Right atrium auricular region (tissue), 2 donors: Measurements from ENCODE around the gene SPRYD3. TPM values are rescaled to one million over a fixed set of nuclear protein-coding genes. Genes with fewer than 3 reads are reported as not detected.

Experiments used
- DNase-seq: peaks from one replicate; pipeline ENCODE4 v3.0.0-alpha.2; 2019; ENCODE audit warnings: low spot score
- H3K27ac ChIP-seq, 2 donors: fragments of 200-600 bp; sonication (generic); 1 replicate in 1 of 2; 2 replicates in 1 of 2; pipeline ENCODE4 v1.5.1; 2016 to 2019
- H3K27me3 ChIP-seq, 2 donors: fragments of 200-600 bp; sonication (generic); one replicate each; pipeline versions ENCODE4 v1.5.1 to v1.6.0; 2017 to 2019
- H3K36me3 ChIP-seq: fragments of 200-600 bp; sonication (generic); one replicate; pipeline ENCODE4 v1.5.1; 2016
- H3K4me1 ChIP-seq, 2 donors: fragments of 200-600 bp; sonication (generic); one replicate each; pipeline versions ENCODE4 v1.5.1 to v1.6.0; 2017 to 2019
- H3K4me3 ChIP-seq, 2 donors: fragments of 200-600 bp; sonication (generic); 1 replicate in 1 of 2; 2 replicates in 1 of 2; pipeline ENCODE4 v1.5.1; 2017 to 2019; ENCODE audit warnings: mild to moderate bottlenecking in 1 of 2, moderate library complexity in 1 of 2
- H3K9me3 ChIP-seq, 2 donors: fragments of 200-600 bp; sonication (generic); one replicate each; pipeline ENCODE4 v1.5.1; 2019
- CTCF ChIP-seq, 2 donors: fragments of 200-600 bp; sonication (generic); IDR thresholded peaks; one replicate each; pipeline ENCODE4 v1.5.1; 2019; ENCODE audit warnings: antibody characterized with exemption in 2 of 2
- total RNA-seq, 2 donors: library from RNA; depleted of rRNA; stranded (reverse); fragments of >200 nt; gene quantifications; one replicate each; pipeline ENCODE4 v1.1.0, GENCODE V29; 2016

The SPRYD3 gene
- total RNA-seq, 2 donors from 2014 or later = 33.5 to 64.5 TPM

GRCh38 chr12:53120685-53121525, 41.7 kb upstream of the SPRYD3 start:
- no peaks in the 10 kb centered on the region for H3K36me3 ChIP-seq
- TF ChIP-seq CTCF (IDR thresholded peaks at IDR 0.05) = no peak
- no peak overlapping the region for H3K27ac ChIP-seq
- no peaks in the 10 kb centered on the region for H3K9me3 ChIP-seq
- no peaks in the 10 kb centered on the region for H3K27me3 ChIP-seq
- H3K4me1 ChIP-seq = peaks cover 0 to 8% of the 10 kb centered on the region in 2 donors
- DNase-seq = no peak
- H3K4me3 ChIP-seq = no peak overlapping the region

- no peaks in the 10 kb centered on the region for H3K9me3 ChIP-seq
- no peaks in the 10 kb centered on the region for H3K27me3 ChIP-seq
- no peaks in the 10 kb centered on the region for H3K36me3 ChIP-seq
- peak; percentile 32 for DNase-seq
- H3K27ac ChIP-seq = no peak overlapping the region
- H3K4me3 ChIP-seq = no peak overlapping the region
- no peak for TF ChIP-seq CTCF (IDR thresholded peaks at IDR 0.05)
- peaks cover 0 to 14% of the 10 kb centered on the region in 2 donors for H3K4me1 ChIP-seq
Observed at GRCh38 chr12:53118751-53119300, 39.6 kb upstream of the SPRYD3 start.

GRCh38 chr12:53115891-53116648, 36.9 kb upstream of the SPRYD3 start:
- TF ChIP-seq CTCF (IDR thresholded peaks at IDR 0.05) = no peak
- H3K36me3 ChIP-seq = no peaks in the 10 kb centered on the region
- no peak for DNase-seq

GRCh38 chr12:53115112-53115890, 36.1 kb upstream of the SPRYD3 start:
- H3K27ac ChIP-seq = peak overlapping the region; percentile 57 to 81
- H3K27me3 ChIP-seq = no peaks in the 10 kb centered on the region
- H3K9me3 ChIP-seq = no peaks in the 10 kb centered on the region
- DNase-seq = no peak
- no peak overlapping the region for H3K4me3 ChIP-seq
- H3K4me1 ChIP-seq = peaks cover 0 to 14% of the 10 kb centered on the region in 2 donors
- H3K36me3 ChIP-seq = no peaks in the 10 kb centered on the region
- no peak for TF ChIP-seq CTCF (IDR thresholded peaks at IDR 0.05)

More at GRCh38 chr12:53115891-53116648, 36.9 kb upstream of the SPRYD3 start:
- Histone ChIP-seq H3K4me3 (no peak overlapping the region), H3K9me3 (no peaks in the 10 kb centered on the region), H3K27ac (peak overlapping the region; percentile 57 to 81), H3K4me1 (peaks cover 0 to 14% of the 10 kb centered on the region in 2 donors), H3K27me3 (no peaks in the 10 kb centered on the region)

GRCh38 chr12:53113951-53114350, 34.8 kb upstream of the SPRYD3 start:
- no peak overlapping the region for H3K4me3 ChIP-seq
- peaks cover 0 to 14% of the 10 kb centered on the region in 2 donors for H3K4me1 ChIP-seq
- no peaks in the 10 kb centered on the region for H3K27me3 ChIP-seq
- H3K9me3 ChIP-seq = no peaks in the 10 kb centered on the region
- no peak for TF ChIP-seq CTCF (IDR thresholded peaks at IDR 0.05)
- no peak for DNase-seq
- H3K36me3 ChIP-seq = no peaks in the 10 kb centered on the region
- H3K27ac ChIP-seq = no peak overlapping the region
